H9 (cell line): ENCODE data around the gene ZBTB16. TPM values are rescaled to one million over a fixed set of nuclear protein-coding genes. Genes with fewer than 3 reads are reported as not detected.

Experiments
- DNase-seq: peaks from one replicate; pipeline ENCODE4 v3.0.0-alpha.2; 2017
- H2AFZ ChIP-seq: one replicate; pipeline ENCODE4 v1.6.1; 2013; ENCODE audit warnings: mild to moderate bottlenecking, low read length, control low read depth, moderate library complexity
- H2AK5ac ChIP-seq: 2 replicates; pipeline ENCODE4 v1.6.1; 2013; ENCODE audit warnings: low read length, control low read depth, mixed read lengths; ENCODE audit not compliant: insufficient read length
- H2BK120ac ChIP-seq: one replicate; pipeline ENCODE4 v1.6.1; 2013; ENCODE audit warnings: low read depth, mild to moderate bottlenecking, low read length, control low read depth, inconsistent platforms; ENCODE audit not compliant: poor library complexity, severe bottlenecking
- H2BK12ac ChIP-seq: 2 replicates; pipeline ENCODE4 v1.6.1; 2013; ENCODE audit warnings: low read length, control low read depth, mixed read lengths, low read depth; ENCODE audit not compliant: insufficient read length
- H2BK15ac ChIP-seq: 2 replicates; pipeline ENCODE4 v1.6.1; 2013; ENCODE audit warnings: low read depth, low read length, control low read depth
- H2BK20ac ChIP-seq: one replicate; pipeline ENCODE4 v1.6.1; 2013; ENCODE audit warnings: low read depth, mild to moderate bottlenecking, low read length, control low read depth, inconsistent platforms; ENCODE audit not compliant: poor library complexity, severe bottlenecking
- H2BK5ac ChIP-seq: 2 replicates; pipeline ENCODE4 v1.6.1; 2013; ENCODE audit warnings: low read length, control low read depth, mixed read lengths; ENCODE audit not compliant: insufficient read length
- H3K14ac ChIP-seq: 2 replicates; pipeline ENCODE4 v1.6.1; 2013; ENCODE audit warnings: low read length, control low read depth; ENCODE audit not compliant: insufficient read depth
- H3K18ac ChIP-seq: 2 replicates; pipeline ENCODE4 v1.6.1; 2013; ENCODE audit warnings: low read depth, mild to moderate bottlenecking, mixed read lengths, low read length, control low read depth; ENCODE audit not compliant: insufficient read length
- H3K23ac ChIP-seq: 2 replicates; pipeline ENCODE4 v1.6.1; 2013; ENCODE audit warnings: low read length, control low read depth, mixed read lengths, low read depth; ENCODE audit not compliant: insufficient read length
- H3K23me2 ChIP-seq: 2 replicates; pipeline ENCODE4 v1.6.1; 2013; ENCODE audit warnings: low read depth, mild to moderate bottlenecking, mixed read lengths, low read length, control low read depth; ENCODE audit not compliant: insufficient read length, poor library complexity, severe bottlenecking
- H3K27ac ChIP-seq: 2 replicates; pipeline ENCODE4 v1.5.1; 2013; ENCODE audit warnings: low read length, control low read depth, mixed read lengths, low read depth; ENCODE audit not compliant: insufficient read length
- H3K27me3 ChIP-seq: 2 replicates; pipeline ENCODE4 v1.6.1; 2013; ENCODE audit warnings: low read length, control low read depth, inconsistent platforms; ENCODE audit not compliant: insufficient read depth
- H3K4ac ChIP-seq: 2 replicates; pipeline ENCODE4 v1.6.1; 2013; ENCODE audit warnings: low read depth, mild to moderate bottlenecking, control low read depth, inconsistent platforms, low read length, moderate library complexity
- H3K4me1 ChIP-seq: 2 replicates; pipeline ENCODE4 v1.6.1; 2013; ENCODE audit warnings: low read length, control low read depth, inconsistent platforms; ENCODE audit not compliant: insufficient read depth
- H3K4me2 ChIP-seq: 2 replicates; pipeline ENCODE4 v1.6.1; 2013; ENCODE audit warnings: low read length, control low read depth, mixed read lengths; ENCODE audit not compliant: insufficient read length, insufficient read depth
- H3K56ac ChIP-seq: 2 replicates; pipeline ENCODE4 v1.6.1; 2013; ENCODE audit warnings: low read depth, mild to moderate bottlenecking, mixed read lengths, low read length, control low read depth; ENCODE audit not compliant: insufficient read length
- H3K79me1 ChIP-seq: 2 replicates; pipeline ENCODE4 v1.6.1; 2013; ENCODE audit warnings: low read depth, mild to moderate bottlenecking, moderate library complexity, low read length, control low read depth, inconsistent platforms; ENCODE audit not compliant: insufficient read depth, poor library complexity, severe bottlenecking
- H3K79me2 ChIP-seq: 2 replicates; pipeline ENCODE4 v1.6.1; 2013; ENCODE audit warnings: low read length, control low read depth, inconsistent platforms; ENCODE audit not compliant: insufficient read depth
- H3K9ac ChIP-seq: 2 replicates; pipeline ENCODE4 v1.6.1; 2013; ENCODE audit warnings: low read length, control low read depth, mixed read lengths; ENCODE audit not compliant: insufficient read length; ENCODE audit errors: extremely low read depth
- H3K9me3 ChIP-seq: one replicate; pipeline ENCODE4 v1.6.1; 2013; ENCODE audit warnings: low read depth, low read length, inconsistent platforms; ENCODE audit not compliant: control insufficient read depth
- H3T11ph ChIP-seq: one replicate; pipeline ENCODE4 v1.6.1; 2013; ENCODE audit warnings: mild to moderate bottlenecking, low read length, control low read depth, inconsistent platforms
- H4K20me1 ChIP-seq: one replicate; pipeline ENCODE4 v1.6.1; 2013; ENCODE audit not compliant: control insufficient read depth, insufficient read length, insufficient read depth
- H4K5ac ChIP-seq: 2 replicates; pipeline ENCODE4 v1.6.1; 2013; ENCODE audit warnings: low read depth, mild to moderate bottlenecking, mixed read lengths, low read length, control low read depth; ENCODE audit not compliant: insufficient read length
- H4K8ac ChIP-seq: replicated peaks from 2 replicates; pipeline ENCODE4 v1.6.1; 2013; ENCODE audit warnings: low read length, control low read depth, mixed read lengths, low read depth; ENCODE audit not compliant: insufficient read length
- H4K91ac ChIP-seq: 2 replicates; pipeline ENCODE4 v1.6.1; 2013; ENCODE audit warnings: low read depth, mild to moderate bottlenecking, moderate library complexity, mixed read lengths, low read length, control low read depth; ENCODE audit not compliant: insufficient read length
- H3K27ac Mint-ChIP-seq, 3 experiments: 2 replicates in 2 of 3; 3 replicates in 1 of 3; pipeline ENCODE4 v1.8.0; 2020 to 2021; ENCODE audit warnings: mixed read lengths in 3 of 3, mild to moderate bottlenecking in 1 of 3, moderate library complexity in 1 of 3
- H3K27me3 Mint-ChIP-seq: 2 replicates; pipeline ENCODE4 v1.8.0; 2021; ENCODE audit warnings: low read depth, mild to moderate bottlenecking, moderate library complexity, mixed read lengths
- H3K36me3 Mint-ChIP-seq, 3 experiments: 2 replicates in 2 of 3; 3 replicates in 1 of 3; pipeline ENCODE4 v1.8.0; 2020 to 2021; ENCODE audit warnings: low read depth in 3 of 3, mixed read lengths in 3 of 3; ENCODE audit not compliant: insufficient read depth in 1 of 3
- H3K4me1 Mint-ChIP-seq, 2 experiments: 2 replicates each; pipeline ENCODE4 v1.8.0; 2020; ENCODE audit warnings: mixed read lengths in 2 of 2
- H3K4me3 Mint-ChIP-seq, 2 experiments: 2 replicates in 1 of 2; 3 replicates in 1 of 2; pipeline ENCODE4 v1.8.0; 2020 to 2021; ENCODE audit warnings: mild to moderate bottlenecking in 2 of 2, mixed read lengths in 2 of 2, moderate library complexity in 1 of 2
- H3K9me3 Mint-ChIP-seq, 2 experiments: 2 replicates in 1 of 2; 3 replicates in 1 of 2; pipeline ENCODE4 v1.8.0; 2020; ENCODE audit warnings: mild to moderate bottlenecking in 2 of 2, mixed read lengths in 2 of 2, moderate library complexity in 1 of 2
- CTCF ChIP-seq: fragments of 200-600 bp; sonication (generic); conservative IDR thresholded peaks from 3 replicates; pipeline ENCODE4 v1.8.0; 2021; ENCODE audit warnings: antibody characterized with exemption, mild to moderate bottlenecking
- WGBS: extraction: QIAGEN DNeasy Blood & Tissue Kit; methylation state at CpG from one replicate; pipeline ENCODE4 v1.1.7; 2013; ENCODE audit warnings: missing lambda C conversion rate, low lambda C conversion rate, mixed read lengths; ENCODE audit not compliant: insufficient read length; ENCODE audit errors: extremely low coverage; 5-methylcytosine and 5-hydroxymethylcytosine counted together
- total RNA-seq: library from RNA; stranded (reverse); gene quantifications from 2 replicates; pipeline ENCODE4 v1.2.1, GENCODE V29; 2021

ZBTB16 gene
- total RNA-seq, 1 experiment from 2014 or later, result not detected

DNA sequence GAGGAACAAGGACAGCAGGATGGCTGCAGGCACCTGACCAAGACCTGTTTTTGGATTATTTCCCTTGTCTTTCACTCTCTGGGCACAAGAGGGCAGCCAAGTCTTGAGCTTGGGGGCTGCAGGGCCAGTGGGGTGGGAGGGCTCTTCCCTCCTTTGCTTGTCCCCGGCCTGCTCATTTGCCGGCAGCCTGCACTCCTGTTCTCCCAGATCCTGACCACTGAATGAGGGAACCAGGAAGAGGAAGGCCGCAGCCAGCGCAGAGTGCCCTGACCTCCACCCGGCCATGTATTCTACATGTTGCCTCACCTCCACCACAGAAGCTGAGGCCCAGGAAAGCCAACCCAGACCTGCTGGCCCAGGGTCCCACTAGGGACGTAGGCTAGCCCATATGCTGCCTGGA lies 221.2 kb downstream of the ZBTB16 start:
- no CpG with 5 or more reads among the region's 6 CpGs for WGBS
- H3K23me2 ChIP-seq, result no peaks in the 10 kb centered on the region
- H3K27ac Mint-ChIP-seq, result no peak overlapping the region

More for the DNA sequence above, 221.2 kb downstream of the ZBTB16 start:
- H3K27me3 ChIP-seq, result no peaks in the 10 kb centered on the region
- H2AFZ ChIP-seq, result peak overlapping the region; percentile 63
- peaks cover 10% of the 10 kb centered on the region for H3K27me3 Mint-ChIP-seq
- H4K8ac ChIP-seq, result no peak overlapping the region
- no peak overlapping the region for H2BK12ac ChIP-seq
- H3K4me1 Mint-ChIP-seq, result peaks cover 0 to 13% of the 10 kb centered on the region in 2 experiments; a peak in 2 of 4 replicates
- no peaks in the 10 kb centered on the region for H4K20me1 ChIP-seq
- no peak overlapping the region for H2AK5ac ChIP-seq
- H3K27ac ChIP-seq, result no peak overlapping the region
- no peak overlapping the region for H2BK120ac ChIP-seq
- no peaks in the 10 kb centered on the region for H3K79me2 ChIP-seq
- H3K56ac ChIP-seq, result no peak overlapping the region
- H3K79me1 ChIP-seq, result no peaks in the 10 kb centered on the region
- no peak overlapping the region for H3K4ac ChIP-seq
- no peak overlapping the region for H3K4me2 ChIP-seq
- H3K23ac ChIP-seq, result no peak overlapping the region
- H2BK20ac ChIP-seq, result no peak overlapping the region
- H3K4me1 ChIP-seq, result no peaks in the 10 kb centered on the region; the same call in 1 of the 2 replicates
- no peak overlapping the region for H2BK15ac ChIP-seq
- H4K5ac ChIP-seq, result peak overlapping the region; percentile 74
- no peak overlapping the region for H4K91ac ChIP-seq
- H3K14ac ChIP-seq, result no peak overlapping the region
- H3K4me3 Mint-ChIP-seq, result no peak overlapping the region
- H3K9me3 Mint-ChIP-seq, result no peaks in the 10 kb centered on the region
- DNase-seq, result peak; percentile 92
- H3K9ac ChIP-seq, result no peak overlapping the region
- no peaks in the 10 kb centered on the region for H3K9me3 ChIP-seq
- H3K18ac ChIP-seq, result no peak overlapping the region
- TF ChIP-seq CTCF, result peak; percentile 84
- H3T11ph ChIP-seq, result no peak overlapping the region
- H3K36me3 Mint-ChIP-seq, result no peaks in the 10 kb centered on the region
- H2BK5ac ChIP-seq, result no peak overlapping the region
